ENCODE results near the gene TANC1.
A peak's percentile ranks its signal among the peaks of the same experiment; 100 is the strongest.

The TANC1 gene

DNA sequence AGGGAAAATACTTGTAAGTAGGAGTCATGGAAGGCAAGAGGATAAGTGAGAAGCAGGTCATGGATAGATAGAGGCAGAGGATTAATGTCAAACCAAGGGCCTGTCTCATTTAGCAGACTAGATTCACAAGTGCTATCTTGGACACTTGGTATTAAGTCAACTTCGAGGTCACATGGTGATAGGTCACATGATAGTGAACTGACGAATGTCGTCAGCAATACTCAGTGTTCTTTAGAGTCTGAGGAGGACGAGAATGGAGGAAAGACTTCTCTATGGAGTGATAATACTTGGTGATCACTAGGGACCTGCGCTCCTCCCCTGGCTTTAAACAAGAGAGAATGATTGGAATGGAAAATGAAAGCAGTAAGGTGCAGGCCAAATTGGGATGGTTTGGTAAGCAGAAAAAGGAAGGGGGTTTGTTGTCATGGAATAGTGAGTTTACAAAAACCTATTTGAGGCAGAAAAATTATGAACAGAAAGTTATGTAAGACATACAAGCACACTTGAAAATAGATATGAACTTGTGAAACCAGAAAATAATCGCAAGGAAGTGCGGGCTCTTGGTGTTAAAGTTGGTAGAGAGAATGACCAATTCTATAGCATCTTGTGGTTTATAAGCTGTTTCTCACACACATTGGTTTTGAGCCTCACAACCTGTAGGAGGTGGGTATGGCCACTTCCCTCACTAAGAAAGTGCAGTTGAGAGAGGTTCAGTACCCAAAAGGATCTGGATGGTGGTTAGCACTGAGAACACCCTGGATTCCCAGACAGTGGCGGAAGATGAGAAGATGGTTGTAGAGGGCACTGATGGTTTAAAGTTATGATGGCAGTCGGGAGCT lies 176.6 kb downstream of the TANC1 start:
- Mint-ChIP-seq H3K4me3 (peak overlapping the region; percentile 34), H3K36me3 (no peaks in the 10 kb centered on the region), H3K27ac (no peak overlapping the region), H3K4me1 (peaks cover 24% of the 10 kb centered on the region), H3K9me3 (no peaks in the 10 kb centered on the region)
- DNase-seq (ENCODE audit: low spot score in 2 of 2) (no peak), ATAC-seq (peak; percentile 95)

- ATAC-seq (no peak), DNase-seq (ENCODE audit: low spot score in 2 of 2) (no peak)
- H3K4me1 Mint-ChIP-seq, result peaks cover 24% of the 10 kb centered on the region
- no peak overlapping the region for H3K27ac Mint-ChIP-seq
- no peaks in the 10 kb centered on the region for H3K36me3 Mint-ChIP-seq
- no peaks in the 10 kb centered on the region for H3K9me3 Mint-ChIP-seq
- H3K4me3 Mint-ChIP-seq, result peak overlapping the region; percentile 34
Measured at GRCh38 chr2:159145745-159146354, 177.4 kb downstream of the TANC1 start.

- DNase-seq (ENCODE audit: low spot score in 2 of 2) (no peak), ATAC-seq (no peak)
- Mint-ChIP-seq H3K4me1 (peaks cover 24% of the 10 kb centered on the region), H3K9me3 (no peaks in the 10 kb centered on the region), H3K4me3 (no peak overlapping the region), H3K27ac (no peak overlapping the region), H3K36me3 (no peaks in the 10 kb centered on the region)
Measured at GRCh38 chr2:159146996-159147666, 178.7 kb downstream of the TANC1 start.

GRCh38 chr2:159147690-159148089 lies 179.2 kb downstream of the TANC1 start:
- H3K4me1 Mint-ChIP-seq, result peaks cover 24% of the 10 kb centered on the region
- ATAC-seq (no peak), DNase-seq (ENCODE audit: low spot score in 2 of 2) (no peak)
- H3K4me3 Mint-ChIP-seq, result no peak overlapping the region
- no peaks in the 10 kb centered on the region for H3K9me3 Mint-ChIP-seq
- no peaks in the 10 kb centered on the region for H3K36me3 Mint-ChIP-seq
- H3K27ac Mint-ChIP-seq, result no peak overlapping the region

- no peak overlapping the region for H3K27ac Mint-ChIP-seq
- H3K4me3 Mint-ChIP-seq, result no peak overlapping the region
- H3K9me3 Mint-ChIP-seq, result no peaks in the 10 kb centered on the region
Measured at GRCh38 chr2:159148901-159149300, 180.5 kb downstream of the TANC1 start.

GRCh38 chr2:159149747-159150146 lies 181.3 kb downstream of the TANC1 start:
- H3K4me1 Mint-ChIP-seq, result peaks cover 26% of the 10 kb centered on the region
- DNase-seq (ENCODE audit: low spot score in 2 of 2) (no peak), ATAC-seq (no peak)
- H3K9me3 Mint-ChIP-seq, result no peaks in the 10 kb centered on the region
- no peak overlapping the region for H3K4me3 Mint-ChIP-seq
- no peaks in the 10 kb centered on the region for H3K36me3 Mint-ChIP-seq
- no peak overlapping the region for H3K27ac Mint-ChIP-seq

More at GRCh38 chr2:159148901-159149300, 180.5 kb downstream of the TANC1 start:
- Mint-ChIP-seq H3K36me3 (no peaks in the 10 kb centered on the region), H3K4me1 (peaks cover 33% of the 10 kb centered on the region)
- no peak for DNase-seq (ENCODE audit: low spot score in 2 of 2)
- no peak for ATAC-seq

- H3K4me3 Mint-ChIP-seq, result no peak overlapping the region
- no peak overlapping the region for H3K27ac Mint-ChIP-seq
- no peaks in the 10 kb centered on the region for H3K36me3 Mint-ChIP-seq
- H3K9me3 Mint-ChIP-seq, result no peaks in the 10 kb centered on the region
- ATAC-seq, result no peak
- no peak for DNase-seq (ENCODE audit: low spot score in 2 of 2)
- H3K4me1 Mint-ChIP-seq, result peaks cover 20% of the 10 kb centered on the region
Measured at GRCh38 chr2:159150280-159150746, 181.9 kb downstream of the TANC1 start.

DNA sequence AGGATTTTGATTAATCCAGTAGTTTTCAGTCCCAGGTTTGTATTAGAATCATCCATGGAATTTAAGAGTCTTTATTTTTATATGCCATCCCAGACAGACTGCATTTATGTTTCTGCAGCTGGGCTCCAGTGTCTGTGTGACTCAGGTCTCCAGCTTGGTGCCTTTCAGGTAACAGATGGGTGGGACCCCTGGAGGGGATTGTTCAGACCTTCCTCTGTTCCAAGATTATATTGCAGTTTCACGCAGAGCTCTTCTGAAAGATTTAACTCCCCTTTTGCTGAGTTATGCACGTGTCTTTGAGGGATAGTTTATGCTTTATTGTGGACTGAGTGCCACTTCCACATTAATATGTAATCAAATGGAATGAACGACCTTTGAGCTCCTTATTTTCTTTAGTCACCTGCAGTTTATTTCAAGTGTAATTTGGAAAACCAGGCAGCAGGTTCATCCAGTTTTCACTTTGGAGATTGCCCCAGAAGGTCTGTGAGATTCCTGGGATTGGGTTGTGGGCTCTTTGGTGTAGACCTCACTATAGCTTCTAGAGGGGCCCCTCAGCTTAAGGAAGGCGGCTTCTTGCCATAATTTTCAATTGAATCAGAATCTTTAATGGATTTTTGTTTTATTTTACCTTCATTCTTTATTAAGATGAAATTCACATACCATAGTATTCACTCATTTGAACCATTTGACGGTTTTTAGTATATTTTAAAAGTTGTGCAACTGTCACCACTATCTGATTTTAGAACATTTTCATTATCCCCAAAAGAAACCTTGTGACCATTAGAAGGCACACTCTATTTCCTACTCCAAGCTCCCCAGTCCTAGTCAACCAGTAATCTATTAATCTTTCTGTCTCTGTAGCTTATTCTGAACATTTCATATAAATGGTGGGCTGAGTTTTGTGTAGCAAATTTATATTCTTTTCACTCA lies 183.0 kb downstream of the TANC1 start:
- DNase-seq (ENCODE audit: low spot score in 2 of 2) (no peak), ATAC-seq (no peak)
- Mint-ChIP-seq H3K27ac (no peak overlapping the region), H3K4me1 (peaks cover 12% of the 10 kb centered on the region), H3K4me3 (no peak overlapping the region), H3K36me3 (no peaks in the 10 kb centered on the region), H3K9me3 (no peaks in the 10 kb centered on the region)

DNA sequence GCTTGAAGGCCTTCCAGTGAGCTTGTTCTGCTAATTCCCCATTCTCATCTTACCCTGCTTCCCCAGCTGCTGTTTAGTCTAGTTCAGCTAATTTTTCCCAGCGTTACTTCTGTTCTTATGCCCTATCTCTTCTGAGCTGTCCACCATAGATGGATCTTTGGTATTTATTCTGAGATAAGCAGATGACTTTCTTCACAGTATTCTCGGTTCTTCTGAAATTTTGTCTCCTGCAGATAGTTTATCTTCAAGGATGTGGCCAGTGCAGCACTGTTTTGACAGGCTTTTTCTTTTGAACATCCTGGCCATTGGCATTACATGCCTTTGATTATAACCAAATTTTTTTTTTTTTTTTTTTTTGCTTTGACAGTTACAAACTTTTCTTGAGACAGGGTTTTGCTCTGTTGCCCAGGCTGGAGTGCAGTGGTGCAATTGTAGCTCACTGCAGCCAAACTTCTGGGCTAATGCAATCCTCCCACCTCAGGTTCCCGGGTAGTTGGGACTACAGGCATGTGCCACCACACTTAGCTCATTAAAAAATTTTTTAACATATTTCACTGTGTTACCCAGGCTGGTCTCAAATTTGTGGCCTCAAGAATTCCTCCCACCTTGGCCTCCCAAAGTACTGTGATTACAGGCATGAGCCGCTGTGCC lies 183.8 kb downstream of the TANC1 start:
- ATAC-seq (no peak), DNase-seq (ENCODE audit: low spot score in 2 of 2) (no peak)
- H3K9me3 Mint-ChIP-seq, result no peaks in the 10 kb centered on the region
- no peak overlapping the region for H3K4me3 Mint-ChIP-seq
- H3K36me3 Mint-ChIP-seq, result no peaks in the 10 kb centered on the region
- peaks cover 12% of the 10 kb centered on the region for H3K4me1 Mint-ChIP-seq
- H3K27ac Mint-ChIP-seq, result no peak overlapping the region

GRCh38 chr2:159153063-159153462 lies 184.6 kb downstream of the TANC1 start:
- DNase-seq (ENCODE audit: low spot score in 2 of 2), result no peak
- Mint-ChIP-seq H3K36me3 (no peaks in the 10 kb centered on the region), H3K27ac (no peak overlapping the region), H3K4me3 (no peak overlapping the region), H3K9me3 (no peaks in the 10 kb centered on the region), H3K4me1 (peaks cover 12% of the 10 kb centered on the region)
- ATAC-seq, result no peak

DNA sequence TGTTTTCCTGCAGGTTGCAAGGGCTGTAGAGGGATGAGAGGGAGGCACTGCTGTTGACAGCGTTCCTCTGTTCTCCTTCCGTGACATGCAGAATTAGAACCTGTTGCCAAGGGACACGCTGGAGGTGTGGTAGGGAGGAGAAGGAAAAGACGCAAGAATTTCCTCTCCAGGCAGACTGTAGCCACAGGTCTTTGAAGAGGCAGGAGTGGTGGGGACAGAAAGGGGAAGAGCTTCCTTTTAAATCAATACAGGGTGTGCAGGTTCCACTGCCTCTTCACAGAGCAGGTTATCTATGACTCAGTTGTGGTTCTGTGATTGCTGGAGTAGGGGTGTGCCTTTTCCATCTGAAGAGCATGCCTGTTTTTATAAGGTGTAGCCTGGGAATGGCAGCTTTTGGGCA lies 185.0 kb downstream of the TANC1 start:
- Mint-ChIP-seq H3K4me1 (peaks cover 12% of the 10 kb centered on the region), H3K27ac (no peak overlapping the region), H3K9me3 (no peaks in the 10 kb centered on the region), H3K36me3 (no peaks in the 10 kb centered on the region), H3K4me3 (no peak overlapping the region)
- ATAC-seq (no peak), DNase-seq (ENCODE audit: low spot score in 2 of 2) (no peak)

GRCh38 chr2:159153951-159154350 lies 185.5 kb downstream of the TANC1 start:
- DNase-seq (ENCODE audit: low spot score in 2 of 2), result no peak
- Mint-ChIP-seq H3K27ac (no peak overlapping the region), H3K36me3 (no peaks in the 10 kb centered on the region), H3K4me3 (no peak overlapping the region), H3K4me1 (peaks cover 12% of the 10 kb centered on the region), H3K9me3 (no peaks in the 10 kb centered on the region)
- ATAC-seq, result no peak

- DNase-seq (ENCODE audit: low spot score in 2 of 2), result no peak
- Mint-ChIP-seq H3K27ac (no peak overlapping the region), H3K9me3 (no peaks in the 10 kb centered on the region), H3K4me3 (no peak overlapping the region), H3K4me1 (peaks cover 12% of the 10 kb centered on the region), H3K36me3 (no peaks in the 10 kb centered on the region)
- ATAC-seq, result no peak
Measured at GRCh38 chr2:159154366-159154765, 185.9 kb downstream of the TANC1 start.

- H3K27ac Mint-ChIP-seq, result no peak overlapping the region
- peaks cover 12% of the 10 kb centered on the region for H3K4me1 Mint-ChIP-seq
- no peak for ATAC-seq
- H3K9me3 Mint-ChIP-seq, result no peaks in the 10 kb centered on the region
- H3K36me3 Mint-ChIP-seq, result no peaks in the 10 kb centered on the region
- H3K4me3 Mint-ChIP-seq, result no peak overlapping the region
- no peak for DNase-seq (ENCODE audit: low spot score in 2 of 2)
Measured at GRCh38 chr2:159155320-159155719, 186.9 kb downstream of the TANC1 start.

All from stimulated activated effector memory CD8-positive, alpha-beta T cell treated with anti-CD3 and anti-CD28 coated beads, Interleukin-12 subunit alpha, Interleukin-12 subunit beta, amount 100 ng/mL, for 72 hours (primary cell).